Peyer's patch (tissue), 4 donors: ENCODE results near the gene GALNT8.

Experiments
- POLR2A ChIP-seq, 2 donors: fragments of 450-650 bp; IDR thresholded peaks; one replicate each; pipeline ENCODE4 v1.5.1; 2017; ENCODE audit warnings: antibody characterized with exemption in 2 of 2, mild to moderate bottlenecking in 2 of 2, moderate library complexity in 2 of 2
- TF ChIP-seq, protein P1 (sequence below), 6 experiments: fragments of 450-650 bp in 4 of 6; fragments of 200-600 bp in 2 of 6; sonication (generic) in 1 of 6; IDR thresholded peaks; one replicate each; pipeline ENCODE4 v1.5.1; 2017 to 2019; ENCODE audit warnings: antibody characterized with exemption in 6 of 6, mild to moderate bottlenecking in 3 of 6, moderate library complexity in 1 of 6

- TF ChIP-seq, protein P1, sequence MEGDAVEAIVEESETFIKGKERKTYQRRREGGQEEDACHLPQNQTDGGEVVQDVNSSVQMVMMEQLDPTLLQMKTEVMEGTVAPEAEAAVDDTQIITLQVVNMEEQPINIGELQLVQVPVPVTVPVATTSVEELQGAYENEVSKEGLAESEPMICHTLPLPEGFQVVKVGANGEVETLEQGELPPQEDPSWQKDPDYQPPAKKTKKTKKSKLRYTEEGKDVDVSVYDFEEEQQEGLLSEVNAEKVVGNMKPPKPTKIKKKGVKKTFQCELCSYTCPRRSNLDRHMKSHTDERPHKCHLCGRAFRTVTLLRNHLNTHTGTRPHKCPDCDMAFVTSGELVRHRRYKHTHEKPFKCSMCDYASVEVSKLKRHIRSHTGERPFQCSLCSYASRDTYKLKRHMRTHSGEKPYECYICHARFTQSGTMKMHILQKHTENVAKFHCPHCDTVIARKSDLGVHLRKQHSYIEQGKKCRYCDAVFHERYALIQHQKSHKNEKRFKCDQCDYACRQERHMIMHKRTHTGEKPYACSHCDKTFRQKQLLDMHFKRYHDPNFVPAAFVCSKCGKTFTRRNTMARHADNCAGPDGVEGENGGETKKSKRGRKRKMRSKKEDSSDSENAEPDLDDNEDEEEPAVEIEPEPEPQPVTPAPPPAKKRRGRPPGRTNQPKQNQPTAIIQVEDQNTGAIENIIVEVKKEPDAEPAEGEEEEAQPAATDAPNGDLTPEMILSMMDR (IDR thresholded peaks at IDR 0.05), result no peak
- TF ChIP-seq POLR2A (IDR thresholded peaks at IDR 0.05), result no peak
Measured at GRCh38 chr12:4768341-4768740, 48.1 kb downstream of the GALNT8 start.
